Measurements from ENCODE around the gene SLC35G3. TPM values are rescaled to one million over a fixed set of nuclear protein-coding genes. Genes with fewer than 3 reads are reported as not detected.
"Not testable (repeated sequence)": the region's sequence is repeated elsewhere in the genome, so short reads cannot be mapped to it uniquely, and the experiment has no call there.

Gene SLC35G3
- total RNA-seq (not detected), total RNA-seq (0 to 0.13 (median 0) reads per million in 172 experiments)
- polyA plus RNA-seq (2013, experiment 1 of 2) = 0.06 TPM
- 0.07 TPM for polyA plus RNA-seq (2013, experiment 2 of 2)

DNA sequence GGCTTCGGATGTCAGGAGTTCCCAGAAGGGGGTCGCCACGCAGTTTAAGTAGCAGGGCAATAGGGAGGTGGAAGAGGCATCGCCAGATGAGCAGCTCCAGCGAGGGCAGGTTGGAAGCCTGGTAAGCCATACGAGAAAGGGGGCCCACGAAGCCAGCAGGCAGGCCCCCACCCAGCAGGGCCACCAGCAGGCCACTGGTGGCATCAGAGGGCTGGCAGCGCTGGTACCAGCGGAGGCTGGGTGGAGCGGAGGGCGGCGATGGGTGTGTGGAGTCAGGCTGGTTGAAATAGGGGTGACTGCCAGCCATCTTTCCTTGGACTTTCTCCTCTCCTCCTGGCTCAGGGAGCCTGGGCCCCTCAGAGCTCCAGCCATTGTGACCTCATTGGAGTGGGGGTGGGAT, at the start of gene SLC35G3:
TSS of gene SLC35G3 (minus strand) at position 393 of the 400 bp plus-strand sequence. CDS start at position 307, 86 bp downstream.
- DNase-seq; POLR2A ChIA-PET; CTCF ChIA-PET; H3K4me1 ChIP-seq (ENCODE audit: insufficient read depth, low read length); H3K4me3 ChIP-seq (ENCODE audit: low read length); ATAC-seq (ENCODE audit: poor library complexity); H3K36me3 ChIP-seq (ENCODE audit: insufficient read depth, low read length); H3K27me3 Mint-ChIP-seq; intact Hi-C loops (cut with DNase I, micrococcal nuclease); H3K36me3 Mint-ChIP-seq (ENCODE audit: low read depth); H3K27ac ChIP-seq (ENCODE audit: low read depth in 1 of 2, low read length in 2 of 2); H3K9me3 ChIP-seq (ENCODE audit: control insufficient read depth in 1 of 2, insufficient read depth in 1 of 2, low read length in 2 of 2); H3K9me3 Mint-ChIP-seq; H3K27me3 ChIP-seq (ENCODE audit: control insufficient read depth in 1 of 2, insufficient read depth in 2 of 2, low read length in 2 of 2): not testable (repeated sequence)
- H3K4me3 Mint-ChIP-seq = peak within 1 kb of the TSS; percentile 69
- peak within 1 kb of the TSS; percentile 72 for H3K27ac Mint-ChIP-seq
- H3K4me1 Mint-ChIP-seq (ENCODE audit: low read depth) = peaks cover 46% of the 10 kb centered on the region

DNA sequence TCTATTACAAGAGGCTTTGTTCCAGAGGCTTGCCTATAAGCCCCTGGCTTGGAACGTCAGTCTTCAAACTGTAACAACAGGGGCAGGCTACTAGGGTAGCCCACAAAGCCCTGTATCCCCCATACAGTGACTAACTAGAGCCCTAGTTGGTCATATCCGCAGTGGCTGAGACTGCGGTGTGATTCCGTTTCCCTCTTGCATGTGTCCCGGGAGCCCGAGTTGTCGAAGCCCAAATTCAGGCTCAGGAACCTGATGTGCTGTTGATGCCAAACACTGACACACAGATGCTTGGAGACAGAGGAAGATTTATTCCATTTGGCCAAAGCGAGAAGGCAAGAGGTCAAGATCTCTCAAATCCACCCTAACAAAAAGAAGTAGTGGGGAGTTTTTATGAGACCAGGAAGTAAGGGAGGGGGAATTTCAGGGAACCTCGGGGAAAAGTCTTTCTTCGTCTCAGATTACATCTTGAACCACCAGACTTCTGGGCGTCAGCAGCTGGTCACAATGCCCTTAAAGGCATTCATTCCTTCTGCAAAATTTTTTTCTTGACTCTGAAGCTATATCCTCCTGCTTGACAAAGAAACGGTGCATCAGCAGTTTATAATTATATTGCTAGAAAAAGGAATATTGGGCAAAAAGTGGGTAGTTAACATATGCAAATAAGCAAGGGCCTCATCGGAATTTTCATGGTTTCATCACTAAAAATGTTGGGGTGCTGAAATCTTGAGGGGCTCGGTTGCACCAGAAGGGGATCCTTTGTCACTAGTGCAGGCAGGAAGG, 49.6 kb upstream of the SLC35G3 start:
- ChIA-PET POLR2A (interaction anchor here (0.8 to 10.9 kb wide), 31 partner anchors 8 to 343 kb away, joined by 3 to 440 read pairs (median 8); partner anchors contain the start of genes AP2B1, PEX12, SLFN11 and SLFN12L), CTCF (interaction anchor here (1.4 to 4.5 kb wide), 3 partner anchors 69 to 335 kb away, joined by 3 to 14 read pairs (median 5); partner anchors contain the start of gene PEX12)
- Mint-ChIP-seq H3K36me3 (ENCODE audit: low read depth) (peaks cover 86% of the 10 kb centered on the region), H3K4me3 (peak overlapping the region; percentile 99), H3K27me3 (no peaks in the 10 kb centered on the region), H3K4me1 (ENCODE audit: low read depth) (peaks cover 61% of the 10 kb centered on the region), H3K27ac (peak overlapping the region; percentile 100), H3K9me3 (no peaks in the 10 kb centered on the region)
- Histone ChIP-seq H3K4me3 (ENCODE audit: low read length) (peak overlapping the region; percentile 99), H3K4me1 (ENCODE audit: insufficient read depth, low read length) (peaks cover 39% of the 10 kb centered on the region), H3K27me3 (ENCODE audit: control insufficient read depth in 1 of 2, insufficient read depth in 2 of 2, low read length in 2 of 2) (no peaks in the 10 kb centered on the region), H3K36me3 (ENCODE audit: insufficient read depth, low read length) (peaks cover 38% of the 10 kb centered on the region), H3K27ac (ENCODE audit: low read depth in 1 of 2, low read length in 2 of 2) (peak overlapping the region; percentile 92 to 99), H3K9me3 (ENCODE audit: control insufficient read depth in 1 of 2, insufficient read depth in 1 of 2, low read length in 2 of 2) (no peaks in the 10 kb centered on the region)
- DNase-seq (peak; percentile 22 to 75 (median 50)), ATAC-seq (ENCODE audit: poor library complexity) (peak; percentile 9)
- TF ChIP-seq, protein P1, sequence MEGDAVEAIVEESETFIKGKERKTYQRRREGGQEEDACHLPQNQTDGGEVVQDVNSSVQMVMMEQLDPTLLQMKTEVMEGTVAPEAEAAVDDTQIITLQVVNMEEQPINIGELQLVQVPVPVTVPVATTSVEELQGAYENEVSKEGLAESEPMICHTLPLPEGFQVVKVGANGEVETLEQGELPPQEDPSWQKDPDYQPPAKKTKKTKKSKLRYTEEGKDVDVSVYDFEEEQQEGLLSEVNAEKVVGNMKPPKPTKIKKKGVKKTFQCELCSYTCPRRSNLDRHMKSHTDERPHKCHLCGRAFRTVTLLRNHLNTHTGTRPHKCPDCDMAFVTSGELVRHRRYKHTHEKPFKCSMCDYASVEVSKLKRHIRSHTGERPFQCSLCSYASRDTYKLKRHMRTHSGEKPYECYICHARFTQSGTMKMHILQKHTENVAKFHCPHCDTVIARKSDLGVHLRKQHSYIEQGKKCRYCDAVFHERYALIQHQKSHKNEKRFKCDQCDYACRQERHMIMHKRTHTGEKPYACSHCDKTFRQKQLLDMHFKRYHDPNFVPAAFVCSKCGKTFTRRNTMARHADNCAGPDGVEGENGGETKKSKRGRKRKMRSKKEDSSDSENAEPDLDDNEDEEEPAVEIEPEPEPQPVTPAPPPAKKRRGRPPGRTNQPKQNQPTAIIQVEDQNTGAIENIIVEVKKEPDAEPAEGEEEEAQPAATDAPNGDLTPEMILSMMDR (IDR thresholded peaks at IDR 0.05) = no peak
- intact Hi-C loops (cut with DNase I, micrococcal nuclease) = loop anchor here (1.0 to 10.0 kb wide), 8 partner anchors 29 to 501 kb away; partner anchors contain the start of gene SLFN11 (in 2 of the 2)

DNA sequence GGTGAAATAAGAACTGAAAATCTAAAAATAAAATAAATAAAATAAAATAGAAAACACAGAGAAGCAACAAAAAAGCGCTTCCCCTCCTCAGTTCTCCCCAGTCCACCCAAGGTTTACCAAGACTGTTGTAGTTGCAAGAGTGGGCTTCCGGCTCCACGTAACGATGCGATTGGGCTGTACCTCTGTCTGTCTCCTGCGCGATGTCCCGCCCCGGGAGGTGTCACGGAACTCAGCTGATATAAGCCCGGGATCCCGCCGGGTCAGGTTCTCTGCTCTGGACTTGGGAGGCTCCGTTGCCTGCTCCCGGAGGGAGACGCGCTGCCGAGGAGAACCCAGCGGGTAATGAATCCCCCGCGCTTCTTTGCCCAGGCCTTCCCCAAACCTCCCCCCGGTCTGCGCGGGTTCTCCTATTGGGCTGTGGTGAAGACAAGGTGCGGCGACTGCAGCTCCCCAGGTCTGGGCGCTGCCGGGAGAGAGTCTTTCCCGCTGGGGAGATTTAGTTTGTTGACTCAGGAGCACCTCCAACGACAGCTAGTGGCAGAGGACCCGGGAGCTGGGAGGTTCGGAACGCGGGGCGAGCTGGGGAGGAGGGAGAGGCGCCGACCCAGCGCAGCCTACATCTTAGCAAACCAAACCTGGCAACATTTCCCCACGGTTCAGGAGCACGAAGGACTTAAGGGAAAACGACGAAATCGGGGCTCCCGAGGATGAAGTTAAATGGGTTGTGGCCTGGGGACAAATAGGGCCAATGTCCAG, 48.8 kb upstream of the SLC35G3 start, which contains the start of gene SLFN5:
TSS of gene SLFN5 (plus strand) at position 268 of the 756 bp plus-strand sequence. CDS start 15,619 bp downstream, outside the sequence.
- no peaks in the 10 kb centered on the region for H3K9me3 ChIP-seq (ENCODE audit: control insufficient read depth in 1 of 2, insufficient read depth in 1 of 2, low read length in 2 of 2)
- H3K4me1 ChIP-seq (ENCODE audit: insufficient read depth, low read length) = peaks cover 42% of the 10 kb centered on the region
- intact Hi-C loops (cut with DNase I, micrococcal nuclease) = loop anchor here (1.0 to 10.0 kb wide), 8 partner anchors 25 to 502 kb away; partner anchors contain the start of gene SLFN11 (in 1 of the 2)
- ChIA-PET POLR2A (interaction anchor here (0.6 to 10.9 kb wide), 39 partner anchors 13 to 566 kb away, joined by 3 to 440 read pairs (median 6); partner anchors contain the start of genes AP2B1, NLE1, PEX12 and SLFN11), CTCF (interaction anchor here (0.8 to 4.5 kb wide), 10 partner anchors 15 to 336 kb away, joined by 3 to 19 read pairs (median 3); partner anchors contain the start of gene PEX12)
- no peaks in the 10 kb centered on the region for H3K27me3 ChIP-seq (ENCODE audit: control insufficient read depth in 1 of 2, insufficient read depth in 2 of 2, low read length in 2 of 2)
- peak within 1 kb of the TSS; percentile 92 to 99 for H3K27ac ChIP-seq (ENCODE audit: low read depth in 1 of 2, low read length in 2 of 2)
- H3K4me3 Mint-ChIP-seq = peak within 1 kb of the TSS; percentile 99
- TF ChIP-seq, protein P1 (IDR thresholded peaks at IDR 0.05) = no peak
- peak; percentile 79 for ATAC-seq (ENCODE audit: poor library complexity)
- peak within 1 kb of the TSS; percentile 100 for H3K27ac Mint-ChIP-seq
- H3K4me3 ChIP-seq (ENCODE audit: low read length) = peak within 1 kb of the TSS; percentile 99
- H3K4me1 Mint-ChIP-seq (ENCODE audit: low read depth) = peaks cover 61% of the 10 kb centered on the region
- no peaks in the 10 kb centered on the region for H3K9me3 Mint-ChIP-seq
- H3K36me3 ChIP-seq (ENCODE audit: insufficient read depth, low read length) = peaks cover 30% of the 10 kb centered on the region
- no peaks in the 10 kb centered on the region for H3K27me3 Mint-ChIP-seq
- peaks cover 83% of the 10 kb centered on the region for H3K36me3 Mint-ChIP-seq (ENCODE audit: low read depth)
- peak; percentile 89 to 97 (median 94) for DNase-seq

All from CD4-positive, alpha-beta T cell (primary cell).